HG03196 (cell line): ENCODE results near the gene GDPD3.

Source experiments
- ATAC-seq: cut with Tn5 transposase; IDR thresholded peaks from one replicate; pipeline ENCODE4 v1.9.1; 2021; ENCODE audit not compliant: unreplicated experiment

Gene GDPD3

GRCh38 chr16:30060346-30060745, 53.0 kb downstream of the GDPD3 start:
- no peak for ATAC-seq

- ATAC-seq: no peak
These were observed 58.3 kb downstream of the GDPD3 start for GRCh38 chr16:30054959-30055553.
